ENCODE results near the gene TWIST2. TPM values are rescaled to one million over a fixed set of nuclear protein-coding genes. Genes with fewer than 3 reads are reported as not detected.

TWIST2 gene
- total RNA-seq, 2 donors from 2014 or later: not detected

GRCh38 chr2:238939074-238939473 lies 91.2 kb downstream of the TWIST2 start:
- Mint-ChIP-seq H3K36me3 (ENCODE audit: low read depth) (no peaks in the 10 kb centered on the region), H3K9me3 (peaks cover 2% of the 10 kb centered on the region), H3K27ac (no peak overlapping the region), H3K4me3 (no peak overlapping the region), H3K27me3 (peaks cover 17% of the 10 kb centered on the region), H3K4me1 (no peaks in the 10 kb centered on the region)
- ATAC-seq (replicated peaks): no peak

GRCh38 chr2:238939521-238940403 lies 91.9 kb downstream of the TWIST2 start:
- ATAC-seq (replicated peaks): no peak
- Mint-ChIP-seq H3K27me3 (peaks cover 10% of the 10 kb centered on the region), H3K27ac (no peak overlapping the region), H3K36me3 (ENCODE audit: low read depth) (no peaks in the 10 kb centered on the region), H3K9me3 (no peaks in the 10 kb centered on the region), H3K4me1 (no peaks in the 10 kb centered on the region), H3K4me3 (no peak overlapping the region)

GRCh38 chr2:238940806-238941205 lies 92.9 kb downstream of the TWIST2 start:
- Mint-ChIP-seq H3K4me1 (no peaks in the 10 kb centered on the region), H3K27ac (no peak overlapping the region), H3K27me3 (peaks cover 7% of the 10 kb centered on the region), H3K9me3 (no peaks in the 10 kb centered on the region), H3K4me3 (no peak overlapping the region), H3K36me3 (ENCODE audit: low read depth) (no peaks in the 10 kb centered on the region)
- no peak for ATAC-seq (replicated peaks)

- H3K27me3 Mint-ChIP-seq: peaks cover 7% of the 10 kb centered on the region
- H3K4me1 Mint-ChIP-seq: no peaks in the 10 kb centered on the region
- ATAC-seq (replicated peaks): no peak
- no peaks in the 10 kb centered on the region for H3K9me3 Mint-ChIP-seq
- H3K36me3 Mint-ChIP-seq (ENCODE audit: low read depth): no peaks in the 10 kb centered on the region
- no peak overlapping the region for H3K4me3 Mint-ChIP-seq
- H3K27ac Mint-ChIP-seq: no peak overlapping the region
Observed at GRCh38 chr2:238941262-238941792, 93.4 kb downstream of the TWIST2 start.

GRCh38 chr2:238942080-238942725 lies 94.3 kb downstream of the TWIST2 start:
- H3K4me1 Mint-ChIP-seq: no peaks in the 10 kb centered on the region
- no peak overlapping the region for H3K4me3 Mint-ChIP-seq
- no peaks in the 10 kb centered on the region for H3K9me3 Mint-ChIP-seq
- ATAC-seq (replicated peaks): no peak
- no peak overlapping the region for H3K27ac Mint-ChIP-seq
- no peaks in the 10 kb centered on the region for H3K36me3 Mint-ChIP-seq (ENCODE audit: low read depth)
- H3K27me3 Mint-ChIP-seq: peaks cover 7% of the 10 kb centered on the region

GRCh38 chr2:238942726-238943300 lies 94.9 kb downstream of the TWIST2 start:
- no peaks in the 10 kb centered on the region for H3K36me3 Mint-ChIP-seq (ENCODE audit: low read depth)
- H3K9me3 Mint-ChIP-seq: no peaks in the 10 kb centered on the region
- peaks cover 7% of the 10 kb centered on the region for H3K27me3 Mint-ChIP-seq
- peaks cover 3% of the 10 kb centered on the region for H3K4me1 Mint-ChIP-seq
- H3K4me3 Mint-ChIP-seq: no peak overlapping the region
- no peak for ATAC-seq (replicated peaks)
- no peak overlapping the region for H3K27ac Mint-ChIP-seq

GRCh38 chr2:238943338-238944067 lies 95.6 kb downstream of the TWIST2 start:
- Mint-ChIP-seq H3K9me3 (no peaks in the 10 kb centered on the region), H3K4me1 (peaks cover 10% of the 10 kb centered on the region), H3K4me3 (no peak overlapping the region), H3K27me3 (peaks cover 7% of the 10 kb centered on the region), H3K36me3 (ENCODE audit: low read depth) (no peaks in the 10 kb centered on the region), H3K27ac (no peak overlapping the region)
- no peak for ATAC-seq (replicated peaks)

GRCh38 chr2:238945433-238946150 lies 97.7 kb downstream of the TWIST2 start:
- Mint-ChIP-seq H3K4me3 (no peak overlapping the region), H3K27ac (no peak overlapping the region), H3K27me3 (peaks cover 7% of the 10 kb centered on the region), H3K4me1 (peaks cover 13% of the 10 kb centered on the region), H3K9me3 (no peaks in the 10 kb centered on the region), H3K36me3 (ENCODE audit: low read depth) (no peaks in the 10 kb centered on the region)
- no peak for ATAC-seq (replicated peaks)

- H3K4me3 Mint-ChIP-seq: no peak overlapping the region
- no peak overlapping the region for H3K27ac Mint-ChIP-seq
- H3K36me3 Mint-ChIP-seq (ENCODE audit: low read depth): no peaks in the 10 kb centered on the region
- H3K9me3 Mint-ChIP-seq: no peaks in the 10 kb centered on the region
- peaks cover 3% of the 10 kb centered on the region for H3K27me3 Mint-ChIP-seq
- peaks cover 13% of the 10 kb centered on the region for H3K4me1 Mint-ChIP-seq
- ATAC-seq (replicated peaks): no peak
Observed at GRCh38 chr2:238946318-238947242, 98.7 kb downstream of the TWIST2 start.

- no peaks in the 10 kb centered on the region for H3K36me3 Mint-ChIP-seq (ENCODE audit: low read depth)
- no peak overlapping the region for H3K27ac Mint-ChIP-seq
- ATAC-seq (replicated peaks): no peak
- no peak overlapping the region for H3K4me3 Mint-ChIP-seq
- H3K4me1 Mint-ChIP-seq: peaks cover 13% of the 10 kb centered on the region
- H3K27me3 Mint-ChIP-seq: peaks cover 3% of the 10 kb centered on the region
- no peaks in the 10 kb centered on the region for H3K9me3 Mint-ChIP-seq
Observed at GRCh38 chr2:238947243-238947760, 99.4 kb downstream of the TWIST2 start.

GRCh38 chr2:238947920-238948710 lies 100.2 kb downstream of the TWIST2 start:
- Mint-ChIP-seq H3K9me3 (no peaks in the 10 kb centered on the region), H3K27ac (peak overlapping the region; percentile 68), H3K4me3 (peak overlapping the region; percentile 24), H3K4me1 (peaks cover 13% of the 10 kb centered on the region), H3K36me3 (ENCODE audit: low read depth) (no peaks in the 10 kb centered on the region), H3K27me3 (no peaks in the 10 kb centered on the region)
- ATAC-seq (replicated peaks): peak; percentile 90
